Natural killer cell (primary cell): ENCODE results near the gene ARHGEF4. TPM values are rescaled to one million over a fixed set of nuclear protein-coding genes. Genes with fewer than 3 reads are reported as not detected.
A peak's percentile ranks its signal among the peaks of the same experiment; 100 is the strongest.

Experiments used
- ATAC-seq, 3 donors: fragments of 150-1000 bp in 2 of 3; fragments of 200-7000 bp in 1 of 3; cut with Tn5 transposase; 1 replicate in 1 of 3; 2 replicates in 2 of 3; pipeline ENCODE4 v1.10.0; 2021; ENCODE audit warnings: mild to moderate bottlenecking in 2 of 3, moderate library complexity in 2 of 3
- DNase-seq, 2 donors: peaks; one replicate each; pipeline versions ENCODE4 v3.0.0 to v3.0.0-alpha.2; 2013 to 2021; ENCODE audit warnings: mixed read lengths in 1 of 2
- H3K27ac ChIP-seq: one replicate; pipeline ENCODE4 v1.5.1; 2013; ENCODE audit warnings: mild to moderate bottlenecking, low read length
- H3K27me3 ChIP-seq: one replicate; pipeline ENCODE4 v1.6.1; 2013; ENCODE audit warnings: low read length; ENCODE audit not compliant: control insufficient read depth, insufficient read depth
- H3K36me3 ChIP-seq: one replicate; pipeline ENCODE4 v1.6.1; 2013; ENCODE audit warnings: low read length; ENCODE audit not compliant: control insufficient read depth, insufficient read depth
- H3K4me1 ChIP-seq: one replicate; pipeline ENCODE4 v1.6.1; 2013; ENCODE audit warnings: low read length; ENCODE audit not compliant: control insufficient read depth, insufficient read depth
- H3K4me3 ChIP-seq: one replicate; pipeline ENCODE4 v1.5.1; 2013; ENCODE audit warnings: low read length
- H3K9me3 ChIP-seq: one replicate; pipeline ENCODE4 v1.6.1; 2013; ENCODE audit warnings: low read length; ENCODE audit not compliant: control insufficient read depth, insufficient read depth
- H3K27ac Mint-ChIP-seq, 2 donors: one replicate each; pipeline ENCODE4 v1.8.0; 2022; ENCODE audit warnings: mild to moderate bottlenecking in 2 of 2, mixed read lengths in 2 of 2, moderate library complexity in 1 of 2
- H3K27me3 Mint-ChIP-seq, 2 donors: one replicate each; pipeline ENCODE4 v1.8.0; 2022; ENCODE audit warnings: low read depth in 2 of 2, mixed read lengths in 2 of 2
- H3K36me3 Mint-ChIP-seq: one replicate; pipeline ENCODE4 v1.8.0; 2022; ENCODE audit warnings: mixed read lengths
- H3K4me1 Mint-ChIP-seq, 2 donors: one replicate each; pipeline ENCODE4 v1.8.0; 2022; ENCODE audit warnings: mixed read lengths in 2 of 2
- H3K4me3 Mint-ChIP-seq: one replicate; pipeline ENCODE4 v1.8.0; 2022; ENCODE audit warnings: mild to moderate bottlenecking, moderate library complexity, mixed read lengths
- H3K9me3 Mint-ChIP-seq, 2 donors: one replicate each; pipeline ENCODE4 v1.8.0; 2022; ENCODE audit warnings: mixed read lengths in 2 of 2
- WGBS: methylation state at CpG from one replicate; pipeline ENCODE4 v1.1.7; 2013; ENCODE audit warnings: missing lambda C conversion rate; ENCODE audit not compliant: insufficient coverage; 5-methylcytosine and 5-hydroxymethylcytosine counted together
- intact Hi-C: fragments of 100-400 bp; cut with micrococcal nuclease; formaldehyde crosslinking; loops from one replicate; pipeline ENCODE4 v1.14.2; 2022
- total RNA-seq, 4 donors: library from RNA; stranded (reverse); fragments of 120-200 nt in 1 of 4; gene quantifications; one replicate each; pipeline versions ENCODE4 v1.2.3 to v1.2.4, GENCODE V29; 2013 to 2022
- TF ChIP-seq, protein P1 (sequence below): fragments of 200-600 bp; IDR thresholded peaks from one replicate; pipeline ENCODE4 v1.8.0; 2022; ENCODE audit warnings: antibody characterized with exemption

ARHGEF4 gene
- total RNA-seq, 3 donors from 2014 or later (not counting 1 experiment from before 2014, with no cell fraction given): 0.11 TPM; not detected in 2

DNA sequence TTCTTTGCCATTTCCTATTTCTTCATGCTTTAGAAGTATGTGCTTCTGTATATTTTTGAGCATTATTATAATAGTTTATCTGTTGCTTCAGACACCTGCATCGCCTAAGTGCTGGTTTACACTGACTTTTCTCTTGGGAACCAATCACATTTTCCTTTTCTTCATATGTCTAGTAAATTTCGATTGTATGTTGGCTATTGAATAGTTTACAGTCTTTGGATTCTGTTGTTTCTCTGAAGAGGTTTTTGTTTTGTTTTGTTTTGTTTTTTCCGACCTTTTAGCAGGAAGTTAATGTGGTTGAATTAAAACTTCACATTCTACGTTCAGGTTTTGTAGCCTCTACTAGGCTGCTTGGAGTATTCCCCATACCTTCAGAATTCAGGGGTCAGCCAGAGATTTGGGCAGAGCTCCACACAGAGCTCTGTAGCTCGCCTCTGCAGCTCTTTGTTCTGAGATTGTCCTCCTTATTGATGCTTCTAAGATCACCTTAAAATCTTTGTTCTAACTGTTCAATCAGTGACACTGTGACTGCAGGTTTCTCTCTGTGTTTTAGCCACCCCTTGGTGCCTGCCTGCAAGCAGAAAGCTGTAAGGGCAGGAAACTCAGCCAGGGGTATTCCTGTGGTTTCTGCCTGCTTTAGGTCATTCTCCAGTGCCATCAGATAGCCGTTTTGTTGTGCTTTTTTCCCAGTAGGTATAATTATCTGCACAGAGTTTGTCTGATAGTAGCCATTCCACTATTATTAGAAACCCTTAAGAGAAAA lies 173.2 kb downstream of the ARHGEF4 start:
- Histone ChIP-seq H3K9me3 (no peaks in the 10 kb centered on the region), H3K36me3 (no peaks in the 10 kb centered on the region), H3K4me1 (peaks cover 10% of the 10 kb centered on the region), H3K27ac (no peak overlapping the region), H3K27me3 (no peaks in the 10 kb centered on the region), H3K4me3 (no peak overlapping the region)
- Mint-ChIP-seq H3K4me3 (no peak overlapping the region), H3K4me1 (peaks cover 28 to 32% of the 10 kb centered on the region in 2 donors), H3K27ac (no peak overlapping the region), H3K9me3 (no peaks in the 10 kb centered on the region), H3K36me3 (no peaks in the 10 kb centered on the region), H3K27me3 (peaks cover 6 to 14% of the 10 kb centered on the region in 2 donors)
- ATAC-seq (no peak), DNase-seq (no peak)
- TF ChIP-seq, protein P1, sequence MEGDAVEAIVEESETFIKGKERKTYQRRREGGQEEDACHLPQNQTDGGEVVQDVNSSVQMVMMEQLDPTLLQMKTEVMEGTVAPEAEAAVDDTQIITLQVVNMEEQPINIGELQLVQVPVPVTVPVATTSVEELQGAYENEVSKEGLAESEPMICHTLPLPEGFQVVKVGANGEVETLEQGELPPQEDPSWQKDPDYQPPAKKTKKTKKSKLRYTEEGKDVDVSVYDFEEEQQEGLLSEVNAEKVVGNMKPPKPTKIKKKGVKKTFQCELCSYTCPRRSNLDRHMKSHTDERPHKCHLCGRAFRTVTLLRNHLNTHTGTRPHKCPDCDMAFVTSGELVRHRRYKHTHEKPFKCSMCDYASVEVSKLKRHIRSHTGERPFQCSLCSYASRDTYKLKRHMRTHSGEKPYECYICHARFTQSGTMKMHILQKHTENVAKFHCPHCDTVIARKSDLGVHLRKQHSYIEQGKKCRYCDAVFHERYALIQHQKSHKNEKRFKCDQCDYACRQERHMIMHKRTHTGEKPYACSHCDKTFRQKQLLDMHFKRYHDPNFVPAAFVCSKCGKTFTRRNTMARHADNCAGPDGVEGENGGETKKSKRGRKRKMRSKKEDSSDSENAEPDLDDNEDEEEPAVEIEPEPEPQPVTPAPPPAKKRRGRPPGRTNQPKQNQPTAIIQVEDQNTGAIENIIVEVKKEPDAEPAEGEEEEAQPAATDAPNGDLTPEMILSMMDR: no peak
- intact Hi-C loops: no loop called here
- 53% methylated on average over 3 of the region's 6 CpGs for WGBS

DNA sequence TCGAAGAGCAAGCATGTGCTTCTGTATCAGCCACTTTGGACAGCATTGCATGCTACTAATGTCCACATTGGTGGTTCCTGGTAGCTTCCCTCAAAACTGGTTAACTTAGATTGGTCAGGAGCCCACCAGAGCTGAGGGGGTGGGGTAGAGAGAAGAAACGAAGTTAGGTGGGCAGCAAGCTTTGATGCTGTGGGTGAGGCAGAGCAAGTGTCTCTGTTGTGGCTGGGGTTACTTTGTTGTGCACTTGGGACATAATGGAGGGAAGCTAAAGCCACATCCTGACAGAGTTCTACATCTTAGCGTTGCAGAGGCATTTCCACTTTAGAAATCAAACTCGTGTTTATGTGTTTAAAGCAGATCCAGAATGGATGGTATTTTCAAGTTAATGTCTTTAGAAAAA lies 173.9 kb downstream of the ARHGEF4 start:
- H3K9me3 Mint-ChIP-seq: no peaks in the 10 kb centered on the region
- intact Hi-C loops: no loop called here
- no peaks in the 10 kb centered on the region for H3K36me3 ChIP-seq
- no peak overlapping the region for H3K27ac Mint-ChIP-seq
- peaks cover 6 to 15% of the 10 kb centered on the region in 2 donors for H3K27me3 Mint-ChIP-seq
- no peaks in the 10 kb centered on the region for H3K36me3 Mint-ChIP-seq
- H3K9me3 ChIP-seq: no peaks in the 10 kb centered on the region
- DNase-seq (peak in 1 of 2 donors; percentile 41), ATAC-seq (peak in 2 of 3 donors; percentile 48 to 59)
- H3K4me3 ChIP-seq: no peak overlapping the region
- TF ChIP-seq, protein P1: no peak
- peaks cover 28 to 32% of the 10 kb centered on the region in 2 donors for H3K4me1 Mint-ChIP-seq
- no peaks in the 10 kb centered on the region for H3K27me3 ChIP-seq
- WGBS: 29% methylated on average over 4 of the region's 4 CpGs
- H3K27ac ChIP-seq: no peak overlapping the region
- no peak overlapping the region for H3K4me3 Mint-ChIP-seq
- peaks cover 10% of the 10 kb centered on the region for H3K4me1 ChIP-seq

DNA sequence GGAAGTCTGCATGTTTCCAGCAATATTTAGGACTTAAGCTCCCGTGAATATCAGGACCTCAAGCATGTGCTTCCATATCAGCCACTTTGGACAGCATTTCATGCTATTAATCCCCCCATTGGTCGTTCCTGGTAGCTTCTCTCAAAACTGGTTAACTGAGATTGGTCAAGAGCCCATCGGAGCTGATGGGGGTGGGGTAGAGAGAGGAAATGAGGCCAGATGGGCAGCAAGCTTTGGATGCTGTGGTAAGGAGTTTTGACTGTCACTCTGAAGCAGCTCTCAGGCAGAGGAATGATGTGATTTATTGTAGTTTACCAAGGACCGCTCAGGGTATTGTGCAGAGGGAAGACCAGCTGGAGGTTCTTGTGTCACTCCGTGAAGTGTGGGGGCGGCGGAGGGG lies 174.8 kb downstream of the ARHGEF4 start:
- Histone ChIP-seq H3K36me3 (no peaks in the 10 kb centered on the region), H3K27me3 (no peaks in the 10 kb centered on the region), H3K9me3 (no peaks in the 10 kb centered on the region), H3K4me3 (no peak overlapping the region), H3K27ac (no peak overlapping the region), H3K4me1 (peaks cover 10% of the 10 kb centered on the region)
- no peak for ATAC-seq
- peak overlapping the region in 1 of 2 donors; percentile 5 for H3K27ac Mint-ChIP-seq
- DNase-seq: no peak
- peaks cover 6 to 15% of the 10 kb centered on the region in 2 donors for H3K27me3 Mint-ChIP-seq
- 66% methylated on average over 7 of the region's 7 CpGs for WGBS
- H3K4me3 Mint-ChIP-seq: no peak overlapping the region
- intact Hi-C loops: no loop called here
- H3K9me3 Mint-ChIP-seq: no peaks in the 10 kb centered on the region
- H3K36me3 Mint-ChIP-seq: no peaks in the 10 kb centered on the region
- H3K4me1 Mint-ChIP-seq: peaks cover 28 to 32% of the 10 kb centered on the region in 2 donors
- TF ChIP-seq, protein P1: no peak

DNA sequence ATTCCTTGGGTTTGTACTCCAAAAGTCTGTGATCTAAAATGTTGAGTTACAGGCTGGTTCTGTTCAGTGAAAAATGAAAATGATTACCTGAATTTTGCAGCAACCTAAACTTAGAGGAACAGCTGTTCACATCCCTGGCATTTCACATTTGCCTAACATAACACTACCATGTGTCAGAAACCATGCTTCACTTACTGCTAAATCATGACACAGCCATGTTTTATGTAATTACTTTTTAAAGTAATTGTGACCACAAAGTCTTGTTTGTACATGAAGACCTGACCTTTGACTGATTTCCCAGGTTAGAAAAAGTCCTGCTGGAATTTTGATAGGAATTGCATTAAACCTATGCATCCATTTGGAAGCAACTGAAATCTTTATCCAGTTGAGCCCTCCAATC lies 177.4 kb downstream of the ARHGEF4 start:
- H3K36me3 Mint-ChIP-seq: no peaks in the 10 kb centered on the region
- ATAC-seq (no peak), DNase-seq (no peak)
- no peaks in the 10 kb centered on the region for H3K36me3 ChIP-seq
- TF ChIP-seq, protein P1: no peak
- peaks cover 10% of the 10 kb centered on the region for H3K4me1 ChIP-seq
- H3K4me3 Mint-ChIP-seq: no peak overlapping the region
- H3K27me3 ChIP-seq: no peaks in the 10 kb centered on the region
- H3K9me3 ChIP-seq: no peaks in the 10 kb centered on the region
- H3K9me3 Mint-ChIP-seq: no peaks in the 10 kb centered on the region
- peaks cover 26 to 28% of the 10 kb centered on the region in 2 donors for H3K4me1 Mint-ChIP-seq
- peaks cover 10 to 34% of the 10 kb centered on the region in 2 donors for H3K27me3 Mint-ChIP-seq
- intact Hi-C loops: no loop called here
- no peak overlapping the region for H3K27ac ChIP-seq
- H3K27ac Mint-ChIP-seq: no peak overlapping the region
- no peak overlapping the region for H3K4me3 ChIP-seq
